GM12873 (cell line): ENCODE results near the gene C3orf20.

Experiments used
- TF ChIP-seq, protein P1 (sequence below): IDR thresholded peaks from 2 replicates; pipeline ENCODE4 v1.5.1; 2012; ENCODE audit warnings: low read depth, mild to moderate bottlenecking, moderate library complexity, low read length, control low read depth; ENCODE audit not compliant: insufficient read depth; ENCODE audit errors: missing control alignments

The C3orf20 gene

DNA sequence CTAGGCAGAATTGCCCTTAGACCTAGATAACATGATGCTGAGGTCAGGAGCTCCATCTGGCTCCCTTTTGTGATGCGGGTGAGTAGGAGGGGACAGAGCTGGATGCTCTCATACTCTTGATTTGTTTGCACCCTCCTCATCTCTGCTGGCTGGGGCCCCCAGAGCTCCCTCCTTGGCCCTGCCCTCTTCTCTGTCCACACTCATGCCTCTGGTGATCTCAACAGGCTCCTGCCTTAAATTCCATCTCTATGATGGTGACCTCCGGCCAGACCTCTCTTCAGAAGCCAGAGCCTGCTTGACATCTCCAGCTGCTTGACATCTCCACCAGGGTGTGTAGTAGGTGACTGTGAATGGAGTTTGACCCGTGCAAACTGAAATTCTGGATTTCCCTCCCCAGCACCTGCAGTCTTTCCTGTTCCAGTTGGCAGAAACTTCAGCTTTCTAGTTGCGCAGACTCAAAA is 139.5 kb downstream of the C3orf20 start:
- TF ChIP-seq, protein P1, sequence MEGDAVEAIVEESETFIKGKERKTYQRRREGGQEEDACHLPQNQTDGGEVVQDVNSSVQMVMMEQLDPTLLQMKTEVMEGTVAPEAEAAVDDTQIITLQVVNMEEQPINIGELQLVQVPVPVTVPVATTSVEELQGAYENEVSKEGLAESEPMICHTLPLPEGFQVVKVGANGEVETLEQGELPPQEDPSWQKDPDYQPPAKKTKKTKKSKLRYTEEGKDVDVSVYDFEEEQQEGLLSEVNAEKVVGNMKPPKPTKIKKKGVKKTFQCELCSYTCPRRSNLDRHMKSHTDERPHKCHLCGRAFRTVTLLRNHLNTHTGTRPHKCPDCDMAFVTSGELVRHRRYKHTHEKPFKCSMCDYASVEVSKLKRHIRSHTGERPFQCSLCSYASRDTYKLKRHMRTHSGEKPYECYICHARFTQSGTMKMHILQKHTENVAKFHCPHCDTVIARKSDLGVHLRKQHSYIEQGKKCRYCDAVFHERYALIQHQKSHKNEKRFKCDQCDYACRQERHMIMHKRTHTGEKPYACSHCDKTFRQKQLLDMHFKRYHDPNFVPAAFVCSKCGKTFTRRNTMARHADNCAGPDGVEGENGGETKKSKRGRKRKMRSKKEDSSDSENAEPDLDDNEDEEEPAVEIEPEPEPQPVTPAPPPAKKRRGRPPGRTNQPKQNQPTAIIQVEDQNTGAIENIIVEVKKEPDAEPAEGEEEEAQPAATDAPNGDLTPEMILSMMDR = no peak

DNA sequence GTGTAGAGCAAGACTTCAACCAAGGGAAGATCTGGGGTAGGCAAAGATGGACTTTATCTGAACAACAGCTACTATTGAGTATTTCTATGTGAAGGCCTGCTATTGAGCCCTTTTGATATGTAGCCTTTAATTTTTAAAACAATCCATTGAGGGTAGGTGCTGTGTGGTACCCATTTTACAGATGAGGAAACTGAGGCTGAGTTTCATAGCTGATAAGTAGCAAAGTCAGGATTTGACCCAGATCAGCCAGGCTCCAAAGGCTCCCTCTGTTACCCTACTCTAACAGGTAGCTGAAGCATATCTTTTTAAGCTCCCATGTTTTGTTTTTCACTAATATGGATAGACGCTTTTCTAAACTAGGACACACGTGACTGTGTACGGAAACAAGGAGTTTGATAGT is 141.4 kb downstream of the C3orf20 start:
- TF ChIP-seq, protein P1 = no peak

DNA sequence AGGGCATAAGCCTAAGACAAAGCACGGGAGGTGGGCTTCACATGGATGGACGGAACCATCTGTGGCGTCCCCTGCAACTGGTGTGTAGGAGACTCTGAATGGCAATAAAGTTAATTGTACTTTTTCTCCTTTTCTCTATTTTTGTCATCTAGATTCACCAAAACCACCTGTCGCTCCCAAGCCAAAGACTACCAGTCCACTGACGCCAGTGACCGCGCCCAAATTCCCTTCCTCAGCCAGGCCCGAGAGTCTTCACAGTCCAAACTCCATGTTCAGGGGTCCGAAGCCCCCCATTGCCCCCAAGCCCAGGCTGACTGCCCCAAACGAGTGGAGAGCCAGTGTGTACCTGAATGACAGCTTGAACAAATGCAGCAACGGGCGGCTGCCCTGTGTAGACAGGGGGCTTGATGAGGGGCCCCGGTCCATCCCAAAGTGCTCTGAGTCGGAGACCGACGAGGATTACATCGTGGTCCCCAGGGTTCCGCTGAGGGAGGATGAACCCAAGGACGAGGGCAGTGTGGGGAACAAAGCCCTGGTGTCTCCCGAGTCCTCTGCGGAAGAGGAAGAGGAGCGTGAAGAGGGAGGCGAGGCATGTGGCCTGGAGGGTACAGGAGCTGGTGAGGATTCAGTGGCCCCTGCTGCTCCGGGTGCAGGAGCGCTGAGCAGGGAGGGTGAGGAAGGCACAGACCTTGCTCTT is 144.0 kb downstream of the C3orf20 start, which contains the start of gene FGD5:
FGD5 (plus strand) TSS at position 159 of the 697 bp plus-strand sequence; CDS start at position 269, 110 bp downstream.
- TF ChIP-seq, protein P1 = no peak

DNA sequence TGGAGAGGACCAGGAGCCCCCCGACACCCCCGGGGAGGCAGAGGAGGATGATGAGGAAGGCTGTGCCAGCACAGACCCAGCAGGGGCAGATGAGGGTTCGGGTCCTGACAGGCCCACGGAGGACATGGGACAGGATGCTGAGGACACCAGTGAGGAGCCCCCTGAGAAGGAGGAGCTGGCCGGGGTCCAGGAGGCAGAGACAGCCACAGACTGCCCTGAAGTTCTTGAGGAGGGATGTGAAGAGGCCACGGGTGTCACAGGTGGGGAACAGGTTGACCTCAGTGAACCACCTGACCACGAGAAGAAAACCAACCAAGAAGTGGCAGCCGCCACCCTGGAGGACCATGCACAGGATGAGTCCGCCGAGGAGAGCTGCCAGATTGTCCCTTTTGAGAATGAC is 144.7 kb downstream of the C3orf20 start:
- TF ChIP-seq, protein P1 = no peak

DNA sequence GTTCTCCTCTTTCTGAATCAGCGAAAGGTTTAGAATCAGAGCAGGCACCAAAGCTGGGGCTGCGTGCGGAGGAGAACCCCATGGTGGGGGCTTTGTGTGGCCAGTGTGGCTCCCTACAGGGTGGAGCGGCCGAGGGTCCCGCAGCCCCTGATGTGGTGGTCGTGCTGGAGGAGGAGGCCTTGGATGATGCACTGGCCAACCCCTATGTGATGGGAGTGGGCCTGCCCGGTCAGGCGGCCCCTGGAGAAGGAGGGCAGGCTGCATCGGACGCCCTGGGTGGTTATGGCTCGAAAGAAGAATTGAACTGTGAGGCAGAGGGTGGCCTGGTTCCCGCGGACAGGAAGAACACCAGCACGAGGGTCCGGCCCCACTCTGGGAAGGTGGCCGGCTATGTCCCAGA is 145.2 kb downstream of the C3orf20 start:
- TF ChIP-seq, protein P1 = no peak

DNA sequence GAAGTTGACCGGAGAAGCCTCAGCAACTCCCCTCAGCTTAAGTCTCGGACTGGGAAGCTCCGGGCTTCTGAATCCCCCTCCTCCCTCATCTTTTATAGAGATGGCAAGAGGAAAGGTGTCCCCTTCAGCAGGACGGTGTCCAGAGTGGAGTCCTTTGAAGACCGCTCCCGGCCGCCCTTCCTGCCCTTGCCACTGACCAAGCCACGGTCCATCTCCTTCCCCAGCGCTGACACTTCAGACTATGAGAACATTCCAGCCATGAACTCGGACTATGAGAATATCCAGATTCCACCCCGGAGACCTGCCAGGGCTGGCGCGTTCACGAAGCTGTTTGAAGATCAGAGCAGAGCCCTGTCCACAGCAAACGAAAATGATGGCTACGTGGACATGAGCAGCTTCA is 146.2 kb downstream of the C3orf20 start:
- TF ChIP-seq, protein P1 = no peak

DNA sequence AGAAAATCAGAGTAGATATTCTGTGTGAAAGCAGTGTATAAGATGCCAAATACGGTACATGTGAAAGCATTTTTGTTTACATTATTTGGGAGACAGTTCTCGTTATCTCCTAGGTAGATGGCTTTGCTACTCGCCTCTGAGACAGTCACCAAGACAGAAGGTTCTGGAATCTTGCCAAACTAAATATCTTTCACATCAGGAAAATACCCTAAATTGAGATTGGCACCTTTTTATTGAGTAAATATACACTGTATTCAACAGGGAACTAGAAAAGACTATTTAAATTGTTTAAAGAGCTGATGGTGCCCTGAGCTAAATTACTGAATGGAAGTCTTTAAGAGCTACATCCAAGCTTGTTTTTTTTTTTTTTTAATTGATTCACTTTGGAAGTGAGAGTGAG is 147.2 kb downstream of the C3orf20 start:
- TF ChIP-seq, protein P1 = no peak
